Endothelial cell of umbilical vein (primary cell): Measurements from ENCODE around the gene PDE11A. TPM values are rescaled to one million over a fixed set of nuclear protein-coding genes. Genes with fewer than 3 reads are reported as not detected.

Source experiments
- BruUV-seq: library from RNA; stranded (reverse); fragments of 400-500 nt; replicated peaks from 2 replicates; lab custom pipeline; 2021; lab: Mats Ljungman, UMichigan
- CTCF ChIA-PET: fragments of 300-600, 350-600 bp; sonication (Branson Sonifier 250); formaldehyde crosslinking; loops from one replicate; lab custom pipeline; 2021; ENCODE audit warnings: antibody characterized with exemption, inconsistent platforms; lab: Charles Lee
- POLR2A ChIA-PET: fragments of 300-600, 350-600 bp; sonication (Branson Sonifier 250); formaldehyde crosslinking; loops from one replicate; lab custom pipeline; 2021; ENCODE audit warnings: antibody characterized with exemption, inconsistent platforms; lab: Charles Lee
- DNase-seq: peaks from one replicate; pipeline ENCODE4 v3.0.0-alpha.2; 2011; ENCODE audit warnings: low read depth, low spot score
- FAIRE-seq: peaks from 2 replicates; lab custom pipeline; 2011; peaks lifted over from hg19 to GRCh38; lab: Jason Lieb, UNC
- H2AFZ ChIP-seq: 2 replicates; pipeline ENCODE4 v1.6.0; 2012; ENCODE audit warnings: low read depth, low read length, control low read depth, inconsistent platforms
- H3K27ac ChIP-seq: 2 replicates; pipeline ENCODE4 v1.5.1; 2011; ENCODE audit warnings: low read depth, mild to moderate bottlenecking, control low read depth, low read length, moderate library complexity; ENCODE audit not compliant: insufficient read depth
- H3K27me3 ChIP-seq, 2 experiments: 2 replicates each; pipeline versions ENCODE4 v1.6.0 to v1.6.1; 2011; ENCODE audit warnings: low read length in 2 of 2, mixed read lengths in 1 of 2; ENCODE audit not compliant: control insufficient read depth in 2 of 2, insufficient read depth in 2 of 2
- H3K36me3 ChIP-seq, 2 experiments: 2 replicates in 1 of 2; 3 replicates in 1 of 2; pipeline ENCODE4 v1.5.1; 2011; ENCODE audit warnings: low read length in 2 of 2, mild to moderate bottlenecking in 1 of 2, moderate library complexity in 1 of 2; ENCODE audit not compliant: control insufficient read depth in 2 of 2, insufficient read depth in 2 of 2; ENCODE audit errors: extremely low read depth in 1 of 2
- H3K4me1 ChIP-seq: 3 replicates; pipeline ENCODE4 v1.5.1; 2011; ENCODE audit warnings: mild to moderate bottlenecking, low read length; ENCODE audit not compliant: control insufficient read depth, insufficient read depth; ENCODE audit errors: extremely low read depth
- H3K4me2 ChIP-seq: 2 replicates; pipeline ENCODE4 v1.6.1; 2011; ENCODE audit warnings: low read length, control low read depth, mixed read lengths; ENCODE audit not compliant: insufficient read depth
- H3K4me3 ChIP-seq, 3 experiments: fragments of 200-600 bp in 1 of 3; sonication (generic), shearing (Covaris generic) in 1 of 3; replicated peaks in 1 of 3; 2 replicates each; pipeline ENCODE4 v1.5.1; 2011 to 2016; ENCODE audit warnings: control low read depth in 3 of 3, low read length in 3 of 3, mild to moderate bottlenecking in 2 of 3, inconsistent platforms in 1 of 3, low read depth in 1 of 3, moderate library complexity in 1 of 3; ENCODE audit not compliant: insufficient read depth in 1 of 3
- H3K79me2 ChIP-seq: 2 replicates; pipeline ENCODE4 v1.6.0; 2012; ENCODE audit warnings: low read length, inconsistent platforms; ENCODE audit not compliant: control insufficient read depth, insufficient read depth
- H3K9ac ChIP-seq: replicated peaks from 2 replicates; pipeline ENCODE3; 2011; ENCODE audit warnings: low read length, control low read depth; ENCODE audit not compliant: insufficient read depth; ENCODE audit errors: extremely low read depth
- H3K9me1 ChIP-seq: replicated peaks from 3 replicates; pipeline ENCODE4 v1.6.0; 2011; ENCODE audit warnings: mild to moderate bottlenecking, low read length; ENCODE audit not compliant: control insufficient read depth, insufficient read depth; ENCODE audit errors: extremely low read depth
- H3K9me3 ChIP-seq: replicated peaks from 2 replicates; pipeline ENCODE4 v1.5.1; 2012; ENCODE audit warnings: low read length, inconsistent platforms; ENCODE audit not compliant: control insufficient read depth, insufficient read depth
- H4K20me1 ChIP-seq: replicated peaks from 2 replicates; pipeline ENCODE3; 2011; ENCODE audit warnings: mild to moderate bottlenecking, low read length; ENCODE audit not compliant: control insufficient read depth, insufficient read depth; ENCODE audit errors: extremely low read depth
- CTCF ChIP-seq, 2 donors: IDR thresholded peaks; 1 replicate in 1 of 2; 2 replicates in 1 of 2; pipeline ENCODE4 v1.5.1; 2011; ENCODE audit warnings: low read length in 2 of 2, mild to moderate bottlenecking in 2 of 2, moderate library complexity in 2 of 2, control low read depth in 1 of 2, inconsistent platforms in 1 of 2, low read depth in 1 of 2; ENCODE audit not compliant: insufficient read depth in 1 of 2; ENCODE audit errors: extremely low read depth in 1 of 2
- EZH2 ChIP-seq: IDR thresholded peaks from 2 replicates; pipeline ENCODE4 v1.6.1; 2012; ENCODE audit warnings: borderline replicate concordance, low read depth, mild to moderate bottlenecking, moderate library complexity, low read length, inconsistent platforms; ENCODE audit not compliant: severe bottlenecking
- FOS ChIP-seq: IDR thresholded peaks from 2 replicates; pipeline ENCODE4 v1.6.1; 2011; ENCODE audit warnings: mild to moderate bottlenecking, low read length, moderate library complexity, borderline replicate concordance; ENCODE audit not compliant: insufficient read depth
- GATA2 ChIP-seq: IDR thresholded peaks from 2 replicates; pipeline ENCODE4 v1.7.0; 2011; ENCODE audit warnings: low read depth, mild to moderate bottlenecking, moderate library complexity, mixed read lengths, low read length; ENCODE audit not compliant: insufficient read length, insufficient read depth
- JUN ChIP-seq: IDR thresholded peaks from 2 replicates; pipeline ENCODE4 v1.6.1; 2011; ENCODE audit warnings: borderline replicate concordance, low read depth; ENCODE audit not compliant: insufficient read length, insufficient read depth
- MAX ChIP-seq: IDR thresholded peaks from 2 replicates; pipeline ENCODE4 v1.6.1; 2011; ENCODE audit not compliant: insufficient read depth, insufficient read length
- MYC ChIP-seq: IDR thresholded peaks from one replicate; pipeline ENCODE4 v1.6.1; 2011; ENCODE audit warnings: mild to moderate bottlenecking, low read depth, low read length
- POLR2A ChIP-seq: IDR thresholded peaks from 2 replicates; pipeline ENCODE4 v1.6.1; 2012; ENCODE audit warnings: low read depth, mild to moderate bottlenecking, control low read depth, low read length
- POLR2AphosphoS5 ChIP-seq: IDR thresholded peaks from 2 replicates; pipeline ENCODE4 v1.6.1; 2012; ENCODE audit warnings: low read depth, mild to moderate bottlenecking, control low read depth, low read length, moderate library complexity; ENCODE audit not compliant: insufficient read depth
- dilution Hi-C: fragments of 300-500 bp; cut with MboI; formaldehyde crosslinking; loops from one replicate; pipeline ENCODE4 v1.15.0; 2019; ENCODE audit warnings: low sequenced_read_pairs; ENCODE audit not compliant: extremely low pct_ligation_motif_present
- intact Hi-C: fragments of 100-400 bp; cut with micrococcal nuclease; formaldehyde crosslinking; loops from one replicate; pipeline ENCODE4 v1.10.0; 2022
- polyA plus RNA-seq, 4 experiments: library from polyadenylated mRNA; depleted of rRNA in 3 of 4; stranded (reverse) in 3 of 4; unstranded in 1 of 4; fragments of >200 nt; gene quantifications; 2 replicates each; pipeline versions ENCODE4 v1.2.1 to v1.2.3, GENCODE V29; 2011 to 2012; ENCODE audit warnings: missing spikeins in 1 of 4
- total RNA-seq: library from RNA; stranded (reverse); gene quantifications from 2 replicates; pipeline ENCODE4 v1.2.3, GENCODE V29; 2021

The PDE11A gene
- total and polyA plus RNA-seq, 2 donors (not counting 3 experiments of a cell fraction or from before 2014, with no cell fraction given) = 0.07 to 0.51 TPM

GRCh38 chr2:177818412-177818811, 254.2 kb downstream of the PDE11A start:
- Histone ChIP-seq H4K20me1 (no peaks in the 10 kb centered on the region), H3K79me2 (no peaks in the 10 kb centered on the region), H3K4me1 (no peaks in the 10 kb centered on the region), H3K27me3 (peaks cover 0 to 2% of the 10 kb centered on the region in 2 experiments), H3K27ac (no peak overlapping the region), H3K4me2 (no peak overlapping the region), H3K9me1 (peaks cover 2% of the 10 kb centered on the region), H2AFZ (no peak overlapping the region), H3K9me3 (no peaks in the 10 kb centered on the region), H3K36me3 (no peaks in the 10 kb centered on the region), H3K9ac (no peak overlapping the region), H3K4me3 (no peak overlapping the region)
- intact Hi-C loops = no loop called here
- CTCF ChIA-PET = no interaction called here
- FAIRE-seq (no peak), DNase-seq (no peak)
- POLR2A ChIA-PET = no interaction called here
- TF ChIP-seq EZH2 (no peak), POLR2AphosphoS5 (no peak), GATA2 (no peak), CTCF (IDR thresholded peaks at IDR 0.05; ENCODE audit: extremely low read depth in 1 of 2, insufficient read depth in 1 of 2, low read depth in 1 of 2, low read length in 2 of 2) (no peak), JUN (no peak), POLR2A (no peak), MAX (no peak), MYC (no peak), FOS (no peak)
- dilution Hi-C loops = no loop called here
- BruUV-seq = no TSS peak
